Skeletal muscle satellite cell (primary cell): Measurements from ENCODE around the gene YWHAQ.

ENCODE experiments used
- H3K27me3 ChIP-seq: 2 replicates; pipeline ENCODE4 v1.7.0; 2013; ENCODE audit warnings: low read length; ENCODE audit not compliant: control insufficient read depth, insufficient read depth
- H3K36me3 ChIP-seq: 2 replicates; pipeline ENCODE4 v1.7.0; 2013; ENCODE audit warnings: mild to moderate bottlenecking, control low read depth, low read length; ENCODE audit not compliant: insufficient read depth
- H3K4me1 ChIP-seq: 2 replicates; pipeline ENCODE4 v1.7.0; 2013; ENCODE audit warnings: low read length; ENCODE audit not compliant: control insufficient read depth, insufficient read depth
- H3K4me2 ChIP-seq: 2 replicates; pipeline ENCODE4 v1.7.0; 2013; ENCODE audit warnings: mild to moderate bottlenecking, low read length
- H3K4me3 ChIP-seq: 2 replicates; pipeline ENCODE4 v1.7.0; 2013; ENCODE audit warnings: low read length
- H3K9ac ChIP-seq: 2 replicates; pipeline ENCODE4 v1.7.0; 2013; ENCODE audit warnings: mild to moderate bottlenecking, low read depth, low read length, moderate library complexity
- H3K9me3 ChIP-seq: replicated peaks from 2 replicates; pipeline ENCODE4 v1.7.0; 2013; ENCODE audit warnings: mild to moderate bottlenecking, control low read depth, low read length

YWHAQ gene

GRCh38 chr2:9640403-9641104, 9.8 kb upstream of the YWHAQ start:
- Histone ChIP-seq H3K36me3 (no peaks in the 10 kb centered on the region), H3K27me3 (peaks cover 4% of the 10 kb centered on the region), H3K9ac (no peak overlapping the region), H3K4me1 (peaks cover 32% of the 10 kb centered on the region), H3K4me2 (no peak overlapping the region), H3K9me3 (no peaks in the 10 kb centered on the region), H3K4me3 (no peak overlapping the region)

- Histone ChIP-seq H3K27me3 (no peaks in the 10 kb centered on the region), H3K4me3 (no peak overlapping the region), H3K9ac (no peak overlapping the region), H3K4me1 (peaks cover 32% of the 10 kb centered on the region), H3K4me2 (no peak overlapping the region), H3K9me3 (no peaks in the 10 kb centered on the region), H3K36me3 (no peaks in the 10 kb centered on the region)
Observed at GRCh38 chr2:9639740-9640343, 9.0 kb upstream of the YWHAQ start.

- Histone ChIP-seq H3K4me2 (peak overlapping the region; percentile 52), H3K4me3 (no peak overlapping the region), H3K27me3 (no peaks in the 10 kb centered on the region), H3K9ac (peak overlapping the region; percentile 27), H3K9me3 (no peaks in the 10 kb centered on the region), H3K36me3 (no peaks in the 10 kb centered on the region), H3K4me1 (peaks cover 32% of the 10 kb centered on the region)
Observed at GRCh38 chr2:9639000-9639602, 8.3 kb upstream of the YWHAQ start.

DNA sequence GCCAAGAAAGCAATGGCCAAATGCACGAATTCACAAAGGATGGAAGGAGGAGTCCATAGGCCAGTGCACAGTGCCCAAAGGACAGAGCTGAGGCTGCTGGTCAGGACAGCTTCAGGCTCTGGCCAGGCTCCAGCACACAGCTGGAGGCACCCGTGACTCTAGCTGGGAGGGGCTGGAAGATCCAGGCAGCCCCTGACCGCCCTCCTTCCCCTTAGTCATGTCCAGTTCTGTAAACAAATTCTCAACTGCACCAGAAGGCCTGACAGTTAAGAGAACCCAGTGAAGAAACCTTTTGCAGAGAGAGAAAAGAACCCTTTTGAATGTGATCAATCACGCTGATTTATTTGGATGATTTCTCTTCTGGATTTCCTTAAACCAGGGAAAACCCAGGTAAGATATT, 7.7 kb upstream of the YWHAQ start:
- Histone ChIP-seq H3K4me2 (peak overlapping the region; percentile 52), H3K9ac (peak overlapping the region; percentile 27), H3K9me3 (no peaks in the 10 kb centered on the region), H3K36me3 (no peaks in the 10 kb centered on the region), H3K4me3 (no peak overlapping the region), H3K27me3 (no peaks in the 10 kb centered on the region), H3K4me1 (peaks cover 32% of the 10 kb centered on the region)

DNA sequence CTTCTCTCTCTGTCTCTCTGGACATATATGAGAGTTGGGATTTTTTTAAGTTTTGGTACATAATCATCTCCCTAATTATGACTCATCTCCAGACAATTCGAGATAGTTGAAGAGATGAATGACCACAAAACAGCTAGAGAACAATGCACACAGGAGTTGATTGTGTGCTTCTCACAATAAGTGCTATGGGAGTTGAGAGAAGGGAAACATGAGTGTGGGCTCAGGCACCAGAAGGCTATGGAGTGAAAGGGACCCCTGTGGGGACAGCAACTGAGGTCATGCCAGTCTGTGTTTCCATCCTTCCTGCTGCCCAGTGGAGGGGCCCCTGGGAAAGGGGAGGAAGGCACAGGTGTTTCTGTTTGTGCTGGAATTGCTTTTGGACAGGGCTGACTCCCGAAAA, 6.5 kb upstream of the YWHAQ start:
- no peaks in the 10 kb centered on the region for H3K36me3 ChIP-seq
- no peak overlapping the region for H3K9ac ChIP-seq
- no peak overlapping the region for H3K4me3 ChIP-seq
- no peaks in the 10 kb centered on the region for H3K9me3 ChIP-seq
- no peaks in the 10 kb centered on the region for H3K27me3 ChIP-seq
- H3K4me1 ChIP-seq = peaks cover 34% of the 10 kb centered on the region
- H3K4me2 ChIP-seq = peak overlapping the region; percentile 56

DNA sequence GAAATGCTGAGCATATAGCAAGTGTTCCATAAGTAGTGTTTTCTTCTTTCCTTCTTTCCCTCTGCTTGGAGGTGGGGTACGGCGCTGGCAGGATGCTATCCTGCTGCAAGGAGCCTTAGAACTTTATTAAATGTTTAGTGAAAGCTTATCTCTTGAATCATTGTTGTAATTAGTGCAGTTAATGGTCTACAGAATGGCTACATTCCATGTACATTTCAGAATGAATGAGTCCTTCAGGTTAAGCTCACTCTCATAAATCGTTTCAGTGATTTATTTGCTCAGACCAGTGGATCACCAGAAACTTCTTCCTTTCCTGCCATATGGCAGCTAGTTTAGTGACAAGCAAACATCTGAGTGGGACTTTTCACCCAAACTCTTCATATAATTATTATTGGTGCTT, 3.3 kb upstream of the YWHAQ start:
- no peak overlapping the region for H3K9ac ChIP-seq
- no peaks in the 10 kb centered on the region for H3K9me3 ChIP-seq
- H3K27me3 ChIP-seq = no peaks in the 10 kb centered on the region
- no peak overlapping the region for H3K4me2 ChIP-seq
- no peak overlapping the region for H3K4me3 ChIP-seq
- H3K4me1 ChIP-seq = peaks cover 39% of the 10 kb centered on the region
- peaks cover 9% of the 10 kb centered on the region for H3K36me3 ChIP-seq

DNA sequence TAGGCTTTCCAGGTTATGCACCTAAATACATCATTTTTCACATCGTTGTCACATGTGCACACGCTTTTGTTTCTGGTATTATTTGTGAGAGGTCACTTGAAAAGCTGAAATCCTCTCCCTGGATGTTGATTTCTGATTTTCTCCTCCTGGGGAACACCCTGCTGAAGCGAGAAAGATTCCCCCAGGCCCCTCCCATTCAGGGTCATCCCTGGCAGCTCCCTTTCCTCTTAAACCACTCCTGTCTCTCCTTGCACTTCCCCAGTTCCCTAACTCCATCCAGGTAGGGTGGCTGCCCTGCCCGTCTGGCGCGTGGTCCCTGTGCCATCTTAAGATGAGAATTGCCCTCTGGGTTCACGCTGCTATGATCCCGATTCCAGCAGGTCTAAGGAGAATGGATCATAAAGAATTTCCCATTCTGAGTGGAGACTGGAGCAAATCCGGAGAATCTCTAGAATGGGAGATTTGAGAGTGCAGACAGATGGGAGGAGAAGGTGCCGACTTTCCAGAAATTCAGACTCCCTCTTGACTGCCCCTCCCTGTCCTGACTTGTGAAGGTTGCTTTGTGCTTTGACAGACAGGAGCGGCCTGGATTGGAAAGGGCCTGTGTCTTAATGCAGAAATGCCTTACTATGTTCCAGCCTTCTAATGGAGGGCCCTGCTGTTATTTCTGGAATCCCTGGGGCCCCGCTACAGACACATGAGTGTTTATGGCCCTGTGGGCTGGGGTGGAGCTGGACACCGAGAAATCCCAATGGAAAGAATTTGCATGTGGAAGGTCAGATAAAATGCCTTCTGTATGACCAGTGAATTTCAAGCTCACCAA, 1.3 kb upstream of the YWHAQ start:
- Histone ChIP-seq H3K27me3 (no peaks in the 10 kb centered on the region), H3K9me3 (no peaks in the 10 kb centered on the region), H3K9ac (peak overlapping the region; percentile 80), H3K4me1 (peaks cover 36% of the 10 kb centered on the region), H3K4me3 (no peak overlapping the region), H3K4me2 (peak overlapping the region; percentile 91), H3K36me3 (peaks cover 25% of the 10 kb centered on the region)

GRCh38 chr2:9631553-9631819, 689 bp upstream of the YWHAQ start:
- Histone ChIP-seq H3K4me1 (peaks cover 35% of the 10 kb centered on the region), H3K9ac (peak overlapping the region; percentile 80)

DNA sequence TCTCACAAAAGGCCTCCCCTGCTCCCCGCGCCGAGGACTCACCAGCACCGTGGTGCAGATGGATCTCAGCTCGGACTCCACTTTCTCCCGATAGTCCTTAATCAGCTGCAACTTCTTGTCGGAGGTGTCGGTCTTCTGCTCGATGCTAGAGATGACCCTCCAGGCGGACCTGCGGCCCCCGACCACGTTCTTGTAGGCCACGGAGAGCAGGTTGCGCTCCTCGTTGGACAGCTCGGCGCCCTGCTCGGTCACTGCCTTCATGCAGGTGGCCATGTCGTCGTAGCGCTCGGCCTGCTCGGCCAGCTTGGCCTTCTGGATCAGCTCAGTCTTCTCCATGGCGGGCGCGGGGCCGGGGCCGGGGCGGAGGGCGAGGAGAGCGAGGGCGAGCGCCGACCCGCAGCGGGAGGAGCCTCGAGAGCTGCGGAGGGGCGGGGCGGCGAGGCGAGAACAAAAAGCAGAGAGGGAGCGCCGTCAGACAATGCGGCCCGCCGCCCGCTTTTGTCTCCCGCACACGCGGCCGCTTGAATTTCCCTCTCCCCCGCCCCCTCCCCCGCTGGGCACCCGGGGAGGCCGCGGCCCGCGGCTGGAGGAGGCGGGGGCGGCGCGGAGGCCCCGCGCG, 571 bp downstream of the YWHAQ start:
- Histone ChIP-seq H3K9ac (peak overlapping the region; percentile 95), H3K9me3 (no peaks in the 10 kb centered on the region), H3K4me1 (peaks cover 43% of the 10 kb centered on the region), H3K4me3 (peak overlapping the region; percentile 94), H3K27me3 (no peaks in the 10 kb centered on the region), H3K36me3 (peaks cover 34% of the 10 kb centered on the region), H3K4me2 (peak overlapping the region; percentile 81)

More at GRCh38 chr2:9631553-9631819, 689 bp upstream of the YWHAQ start:
- peak overlapping the region; percentile 94 for H3K4me3 ChIP-seq
- H3K27me3 ChIP-seq = no peaks in the 10 kb centered on the region
- peak overlapping the region; percentile 91 for H3K4me2 ChIP-seq
- peaks cover 30% of the 10 kb centered on the region for H3K36me3 ChIP-seq
- H3K9me3 ChIP-seq = no peaks in the 10 kb centered on the region

GRCh38 chr2:9629222-9630116, 1.3 kb downstream of the YWHAQ start:
- no peaks in the 10 kb centered on the region for H3K9me3 ChIP-seq
- peak overlapping the region; percentile 81 for H3K4me2 ChIP-seq
- H3K4me1 ChIP-seq = peaks cover 43% of the 10 kb centered on the region
- peak overlapping the region; percentile 95 for H3K9ac ChIP-seq
- peaks cover 34% of the 10 kb centered on the region for H3K36me3 ChIP-seq
- H3K4me3 ChIP-seq = peak overlapping the region; percentile 94
- H3K27me3 ChIP-seq = no peaks in the 10 kb centered on the region
